HG03103 (cell line): ENCODE measurements around the gene OR5AS1.
"Not testable (repeated sequence)": the region's sequence is repeated elsewhere in the genome, so short reads cannot be mapped to it uniquely, and the experiment has no call there.

ENCODE experiments used
- ATAC-seq: cut with Tn5 transposase; IDR thresholded peaks from one replicate; pipeline ENCODE4 v1.9.1; 2021; ENCODE audit warnings: low read depth; ENCODE audit not compliant: unreplicated experiment

OR5AS1 gene

DNA sequence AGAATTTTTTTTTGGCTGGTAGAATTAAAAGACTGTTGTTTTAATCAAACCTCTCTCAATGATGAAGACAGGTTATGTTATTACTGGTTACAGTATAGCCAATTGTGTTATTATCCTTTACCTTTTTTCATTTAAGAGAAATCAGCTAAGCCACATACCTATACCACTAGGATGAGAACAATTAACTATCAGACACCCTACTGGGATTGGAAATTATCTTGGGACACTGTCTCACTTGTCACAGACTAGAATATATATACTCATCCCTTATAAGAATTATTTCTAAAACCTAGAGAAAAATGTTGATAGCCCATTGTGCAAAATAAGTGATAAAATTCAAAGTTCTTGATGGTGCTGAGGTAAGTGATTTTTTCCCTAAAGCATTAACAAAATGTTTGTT, at the start of gene OR5AS1:
Gene OR5AS1 (plus strand): TSS at position 301 of the 400 bp plus-strand sequence. CDS start 2,765 bp downstream, outside the sequence.
- ATAC-seq, result no peak

DNA sequence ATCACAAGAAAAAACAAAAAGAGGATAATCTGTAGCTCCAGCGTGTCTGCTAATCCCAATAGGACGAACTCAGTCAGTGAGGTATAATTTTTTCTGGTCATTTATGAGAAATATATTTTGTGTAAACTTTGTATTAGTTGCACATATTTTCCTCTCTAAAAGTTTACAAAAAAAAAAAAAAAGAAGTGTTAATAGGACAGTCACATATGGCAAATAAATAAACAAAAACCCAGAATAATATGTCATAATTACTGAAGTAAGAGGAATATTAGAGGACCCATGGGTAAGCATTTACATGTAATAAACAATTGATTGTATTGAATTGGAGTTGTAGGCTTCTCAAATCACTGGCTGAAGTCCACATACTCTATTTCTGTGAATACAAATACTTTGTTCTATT, 32.9 kb upstream of the OR5AS1 start, which contains the start of gene OR5F1:
Gene OR5F1 (minus strand): TSS at position 101 of the 400 bp plus-strand sequence. CDS start 0 bp downstream, at position 101.
- no peak for ATAC-seq

DNA sequence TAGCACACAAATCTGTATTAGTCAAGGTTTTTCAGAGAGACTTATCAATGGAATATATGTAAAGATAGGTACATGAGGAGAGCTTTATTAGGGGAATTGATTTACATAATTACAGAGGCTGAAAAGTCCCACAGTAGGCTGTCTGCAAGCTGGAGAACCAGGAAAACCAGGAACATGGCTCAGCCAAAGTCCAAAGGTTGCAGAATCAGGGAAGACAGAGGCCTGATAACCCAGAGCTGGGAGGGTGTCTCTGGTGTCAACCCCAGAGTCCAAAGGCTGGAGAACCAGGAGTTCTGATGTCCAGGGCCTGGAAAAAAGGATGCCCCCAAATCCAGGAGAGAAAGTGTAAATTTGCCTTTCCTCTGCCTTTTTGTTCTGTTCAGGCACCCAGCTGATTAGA, 16.7 kb upstream of the OR5AS1 start:
- ATAC-seq, result no peak

DNA sequence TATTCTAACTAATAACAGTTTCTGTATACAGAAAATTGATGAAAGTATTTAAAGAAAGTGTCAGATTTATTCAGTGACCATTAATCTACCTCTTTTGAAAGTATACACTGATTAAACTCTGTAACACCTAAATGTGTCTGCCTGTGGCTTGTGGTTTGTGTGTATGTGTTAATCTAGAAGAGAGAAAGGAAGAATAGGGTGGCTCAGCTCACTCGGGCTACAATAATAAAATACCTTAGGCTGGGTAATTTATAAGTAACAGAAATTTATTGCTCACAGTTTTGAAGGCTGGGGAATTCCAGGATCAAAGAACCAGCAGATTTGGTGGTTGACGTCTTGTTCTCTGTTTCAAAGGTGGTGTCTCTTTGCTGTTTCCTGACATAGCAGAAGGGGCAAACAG, 13.6 kb upstream of the OR5AS1 start:
- ATAC-seq, result no peak

DNA sequence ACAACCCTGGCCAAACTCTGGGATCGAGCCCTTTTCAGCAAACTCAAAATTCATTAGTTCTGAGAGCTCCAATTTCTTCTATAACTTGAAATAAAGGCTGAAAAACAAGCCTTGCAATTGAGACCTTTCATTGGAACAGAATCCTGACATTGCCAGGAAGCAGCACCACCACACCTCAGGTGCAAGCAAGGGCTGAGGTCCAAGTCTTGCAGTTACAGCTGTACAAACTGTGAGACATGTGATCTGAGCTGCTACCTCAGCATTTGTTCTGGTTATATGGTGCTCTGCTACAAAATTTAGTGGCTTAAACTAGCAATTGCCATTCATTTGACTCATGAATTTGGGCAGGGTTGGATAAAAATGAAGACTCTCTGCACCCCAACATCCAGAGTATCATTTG, 18.1 kb downstream of the OR5AS1 start:
- ATAC-seq, result no peak

DNA sequence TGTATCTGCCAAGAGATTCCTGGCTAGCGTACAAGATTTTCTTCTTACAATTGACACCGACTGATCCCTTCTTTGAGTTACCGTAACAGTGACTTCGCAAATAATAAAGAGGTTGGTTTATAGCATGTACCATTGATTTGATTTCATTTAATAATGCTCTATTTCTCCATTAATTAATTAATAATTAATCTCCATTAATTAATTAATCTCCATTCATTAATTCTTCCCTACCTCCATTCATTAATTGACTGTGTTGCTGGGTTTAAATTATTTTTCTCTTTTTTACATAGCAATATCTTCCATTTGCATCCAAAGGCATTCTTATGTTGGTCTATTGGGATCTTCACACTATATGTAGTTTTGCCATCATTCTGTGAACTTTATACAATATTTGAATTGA, 21.0 kb downstream of the OR5AS1 start:
- ATAC-seq, result no peak

DNA sequence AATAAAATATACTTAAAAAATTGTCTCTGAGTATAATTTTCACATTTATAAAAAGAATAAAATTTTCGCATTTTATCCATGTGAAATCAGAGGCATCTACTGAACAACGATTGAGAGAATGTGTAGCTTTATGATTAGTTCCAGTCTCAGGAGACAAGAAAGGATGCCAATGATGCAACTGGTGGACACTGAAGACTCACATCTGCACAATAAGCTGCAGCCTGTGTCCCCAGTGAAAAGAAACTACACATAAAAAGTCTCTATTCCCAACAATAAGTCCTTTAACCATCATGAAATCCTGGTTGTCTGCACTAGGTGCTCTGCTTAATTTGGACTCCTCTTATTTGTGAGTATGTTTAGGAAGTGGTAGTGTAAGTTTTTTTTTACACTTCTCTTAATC, 22.0 kb downstream of the OR5AS1 start:
- ATAC-seq, result no peak

DNA sequence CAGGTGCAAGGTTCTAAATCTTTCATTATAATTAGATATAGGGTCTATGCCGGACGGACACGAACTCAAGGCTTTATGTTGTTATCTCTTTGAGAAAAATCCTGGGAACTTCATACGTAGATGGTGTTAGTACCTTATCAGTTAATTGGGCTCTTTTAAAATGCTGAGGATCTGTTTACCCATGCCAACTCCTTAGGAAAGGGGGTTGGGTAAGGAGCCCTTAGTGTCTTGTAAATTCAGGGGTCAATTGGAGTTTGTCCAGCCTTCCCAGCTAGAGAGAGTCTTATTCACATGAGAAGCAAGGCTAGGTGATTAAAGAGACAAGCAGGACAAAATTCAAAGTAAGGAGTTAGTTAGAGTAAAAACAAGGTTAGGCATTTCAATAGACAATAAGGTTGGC, 28.9 kb downstream of the OR5AS1 start:
- ATAC-seq, result not testable (repeated sequence)

DNA sequence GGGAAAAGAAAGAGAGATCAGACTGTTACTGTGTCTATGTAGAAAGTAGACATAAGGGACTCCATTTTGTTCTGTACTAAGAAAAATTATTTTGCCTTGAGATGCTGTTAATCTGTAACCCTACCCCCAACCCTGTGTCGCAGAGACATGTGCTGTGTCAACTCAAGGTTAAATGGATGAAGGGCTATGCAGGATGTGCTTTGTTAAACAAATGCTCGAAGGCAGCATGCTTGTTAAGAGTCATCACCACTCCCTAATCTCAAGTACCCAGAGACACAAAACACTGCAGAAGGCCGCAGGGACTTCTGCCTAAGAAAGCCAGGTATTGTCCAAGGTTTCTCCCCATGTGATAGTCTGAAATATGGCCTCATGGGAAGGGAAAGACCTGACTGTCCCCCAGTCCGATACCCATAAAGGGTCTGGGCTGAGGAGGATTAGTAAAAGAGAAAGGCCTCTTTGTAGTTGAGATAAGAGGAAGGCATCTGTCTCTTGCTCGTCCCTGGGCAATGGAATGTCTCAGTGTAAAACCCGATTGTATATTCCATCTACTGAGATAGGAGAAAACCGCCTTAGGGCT, 30.3 kb downstream of the OR5AS1 start:
- ATAC-seq, result not testable (repeated sequence)

DNA sequence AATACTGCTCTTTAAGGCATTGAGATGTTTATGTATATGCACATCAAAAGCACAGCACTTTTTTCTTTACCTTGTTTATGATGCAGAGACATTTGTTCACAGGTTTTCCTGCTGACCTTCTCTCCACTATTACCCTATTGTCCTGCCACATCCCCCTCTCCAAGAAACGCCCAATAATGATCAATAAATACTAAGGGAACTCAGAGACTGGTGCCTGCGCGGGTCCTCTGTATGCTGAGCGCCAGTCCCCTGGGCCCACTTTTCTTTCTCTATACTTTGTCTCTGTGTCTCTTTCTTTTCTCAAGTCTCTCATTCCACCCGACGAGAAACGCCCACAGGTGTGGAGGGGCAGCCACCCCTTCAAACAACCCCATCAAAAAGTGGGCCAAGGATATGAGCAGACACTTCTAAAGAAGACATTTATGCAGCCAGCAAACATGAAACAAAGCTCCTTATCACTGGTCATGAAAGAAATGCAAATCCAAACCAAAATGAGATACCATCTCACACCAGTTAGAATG, 30.9 kb downstream of the OR5AS1 start:
- not testable (repeated sequence) for ATAC-seq

DNA sequence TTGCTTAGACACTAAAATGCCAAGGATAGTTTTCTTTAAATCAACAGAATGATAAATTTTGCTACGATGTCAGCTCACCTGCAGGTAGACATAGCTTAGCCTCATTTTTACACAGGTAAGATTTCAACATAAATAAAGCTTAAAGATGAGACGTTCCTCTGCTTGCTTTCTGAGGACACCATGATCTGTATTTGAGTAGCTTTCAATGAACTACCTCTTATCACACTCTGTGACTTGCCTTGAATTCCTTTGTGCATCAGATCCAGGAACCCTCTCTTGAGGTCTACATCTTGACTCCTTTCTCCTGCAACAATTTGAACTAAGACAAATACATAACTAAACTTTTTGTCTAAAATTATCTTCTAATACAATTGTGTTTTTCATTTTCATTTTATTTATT, 39.5 kb downstream of the OR5AS1 start:
- ATAC-seq, result no peak
